Nephron progenitor cell (in vitro differentiated cells): ENCODE measurements around the gene MX2.

Experiments used
- DNase-seq: peaks from one replicate; pipeline ENCODE4 v3.0.0; 2021
- H3K27ac Mint-ChIP-seq: 2 replicates; pipeline ENCODE4 v1.8.0; 2021; ENCODE audit warnings: mild to moderate bottlenecking, moderate library complexity, mixed read lengths
- H3K27me3 Mint-ChIP-seq: 2 replicates; pipeline ENCODE4 v1.8.0; 2021; ENCODE audit warnings: mild to moderate bottlenecking, low read depth, mixed read lengths; ENCODE audit not compliant: poor library complexity
- H3K36me3 Mint-ChIP-seq: 2 replicates; pipeline ENCODE4 v1.8.0; 2021; ENCODE audit warnings: low read depth, mixed read lengths
- H3K4me1 Mint-ChIP-seq: 2 replicates; pipeline ENCODE4 v1.8.0; 2021; ENCODE audit warnings: mixed read lengths
- H3K4me3 Mint-ChIP-seq: 2 replicates; pipeline ENCODE4 v1.8.0; 2021; ENCODE audit warnings: mild to moderate bottlenecking, moderate library complexity, mixed read lengths
- H3K9me3 Mint-ChIP-seq: 2 replicates; pipeline ENCODE4 v1.8.0; 2021; ENCODE audit warnings: mild to moderate bottlenecking, moderate library complexity, mixed read lengths
- TF ChIP-seq, protein P1 (sequence below): fragments of 200-600 bp; sonication (generic); IDR thresholded peaks from 2 replicates; pipeline ENCODE4 v1.5.0; 2021; ENCODE audit warnings: antibody characterized with exemption

Gene MX2

DNA sequence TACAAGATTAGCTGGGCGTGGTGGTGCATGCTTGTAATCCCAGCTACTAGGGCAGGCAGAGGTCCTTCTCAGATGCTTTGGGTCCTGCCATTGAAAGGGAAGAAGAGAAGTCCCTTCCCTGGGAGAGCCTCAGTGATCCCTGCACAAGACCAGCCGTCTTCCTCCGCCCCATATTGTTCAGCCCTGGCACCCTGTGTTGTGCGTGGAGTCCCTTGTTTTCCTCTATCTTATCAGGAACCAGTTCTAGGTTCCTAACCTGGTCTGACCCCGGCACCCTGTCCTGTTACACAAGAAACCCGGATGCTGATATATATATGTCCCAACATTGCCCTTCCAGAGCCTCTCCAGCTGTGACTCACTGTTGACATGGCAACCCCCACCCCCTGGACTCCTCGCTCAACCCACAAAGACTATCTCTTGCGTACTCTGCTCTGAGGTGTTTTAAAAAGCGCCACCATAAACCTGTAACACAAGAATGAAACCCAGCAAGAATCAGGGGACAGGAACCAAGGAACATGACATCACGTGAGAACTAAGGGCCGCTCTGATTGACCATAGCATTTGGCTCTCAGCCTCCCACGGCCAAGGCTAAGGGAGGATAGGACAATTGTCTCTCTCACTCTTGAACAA lies 4.8 kb downstream of the MX2 start:
- TF ChIP-seq, protein P1, sequence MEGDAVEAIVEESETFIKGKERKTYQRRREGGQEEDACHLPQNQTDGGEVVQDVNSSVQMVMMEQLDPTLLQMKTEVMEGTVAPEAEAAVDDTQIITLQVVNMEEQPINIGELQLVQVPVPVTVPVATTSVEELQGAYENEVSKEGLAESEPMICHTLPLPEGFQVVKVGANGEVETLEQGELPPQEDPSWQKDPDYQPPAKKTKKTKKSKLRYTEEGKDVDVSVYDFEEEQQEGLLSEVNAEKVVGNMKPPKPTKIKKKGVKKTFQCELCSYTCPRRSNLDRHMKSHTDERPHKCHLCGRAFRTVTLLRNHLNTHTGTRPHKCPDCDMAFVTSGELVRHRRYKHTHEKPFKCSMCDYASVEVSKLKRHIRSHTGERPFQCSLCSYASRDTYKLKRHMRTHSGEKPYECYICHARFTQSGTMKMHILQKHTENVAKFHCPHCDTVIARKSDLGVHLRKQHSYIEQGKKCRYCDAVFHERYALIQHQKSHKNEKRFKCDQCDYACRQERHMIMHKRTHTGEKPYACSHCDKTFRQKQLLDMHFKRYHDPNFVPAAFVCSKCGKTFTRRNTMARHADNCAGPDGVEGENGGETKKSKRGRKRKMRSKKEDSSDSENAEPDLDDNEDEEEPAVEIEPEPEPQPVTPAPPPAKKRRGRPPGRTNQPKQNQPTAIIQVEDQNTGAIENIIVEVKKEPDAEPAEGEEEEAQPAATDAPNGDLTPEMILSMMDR = no peak
- no peaks in the 10 kb centered on the region for H3K36me3 Mint-ChIP-seq
- H3K4me1 Mint-ChIP-seq = peaks cover 36% of the 10 kb centered on the region
- H3K9me3 Mint-ChIP-seq = no peaks in the 10 kb centered on the region
- no peak overlapping the region for H3K27ac Mint-ChIP-seq
- peaks cover 20% of the 10 kb centered on the region for H3K27me3 Mint-ChIP-seq
- no peak for DNase-seq
- no peak overlapping the region for H3K4me3 Mint-ChIP-seq

DNA sequence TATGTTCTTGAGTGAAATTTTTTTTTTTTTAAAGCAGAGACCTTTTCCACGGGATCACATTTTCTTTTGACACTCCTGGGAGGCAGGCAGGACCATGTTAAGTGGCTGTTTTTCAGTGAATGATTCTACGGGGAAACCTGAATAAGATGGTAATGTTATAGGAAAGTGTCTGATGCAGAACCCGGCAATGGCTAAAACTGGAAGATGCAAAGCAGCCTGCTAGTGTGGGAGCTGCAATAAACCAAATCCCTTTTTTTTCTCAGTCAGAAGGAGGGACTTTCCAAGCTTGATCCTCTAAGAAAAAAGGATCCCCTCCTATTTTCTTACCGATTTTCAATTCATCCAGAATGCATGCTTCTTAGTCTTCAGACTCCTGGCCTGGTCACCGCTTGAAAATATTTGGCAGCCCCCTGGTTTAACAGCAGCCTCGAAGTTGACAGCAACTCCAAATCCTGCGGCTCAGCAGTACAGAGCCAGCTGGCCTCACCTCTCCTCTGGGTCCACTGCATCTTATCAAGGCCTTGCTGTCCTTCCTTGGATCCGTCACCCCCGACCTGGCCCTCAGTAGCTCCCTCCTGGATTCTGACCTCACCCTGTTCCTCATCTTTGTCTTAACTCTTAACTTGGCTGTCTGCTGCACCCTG lies 5.6 kb downstream of the MX2 start:
- TF ChIP-seq, protein P1 = no peak
- H3K9me3 Mint-ChIP-seq = no peaks in the 10 kb centered on the region
- no peaks in the 10 kb centered on the region for H3K36me3 Mint-ChIP-seq
- no peak overlapping the region for H3K4me3 Mint-ChIP-seq
- no peak for DNase-seq
- H3K27ac Mint-ChIP-seq = no peak overlapping the region
- H3K27me3 Mint-ChIP-seq = peaks cover 20% of the 10 kb centered on the region
- peaks cover 36% of the 10 kb centered on the region for H3K4me1 Mint-ChIP-seq

DNA sequence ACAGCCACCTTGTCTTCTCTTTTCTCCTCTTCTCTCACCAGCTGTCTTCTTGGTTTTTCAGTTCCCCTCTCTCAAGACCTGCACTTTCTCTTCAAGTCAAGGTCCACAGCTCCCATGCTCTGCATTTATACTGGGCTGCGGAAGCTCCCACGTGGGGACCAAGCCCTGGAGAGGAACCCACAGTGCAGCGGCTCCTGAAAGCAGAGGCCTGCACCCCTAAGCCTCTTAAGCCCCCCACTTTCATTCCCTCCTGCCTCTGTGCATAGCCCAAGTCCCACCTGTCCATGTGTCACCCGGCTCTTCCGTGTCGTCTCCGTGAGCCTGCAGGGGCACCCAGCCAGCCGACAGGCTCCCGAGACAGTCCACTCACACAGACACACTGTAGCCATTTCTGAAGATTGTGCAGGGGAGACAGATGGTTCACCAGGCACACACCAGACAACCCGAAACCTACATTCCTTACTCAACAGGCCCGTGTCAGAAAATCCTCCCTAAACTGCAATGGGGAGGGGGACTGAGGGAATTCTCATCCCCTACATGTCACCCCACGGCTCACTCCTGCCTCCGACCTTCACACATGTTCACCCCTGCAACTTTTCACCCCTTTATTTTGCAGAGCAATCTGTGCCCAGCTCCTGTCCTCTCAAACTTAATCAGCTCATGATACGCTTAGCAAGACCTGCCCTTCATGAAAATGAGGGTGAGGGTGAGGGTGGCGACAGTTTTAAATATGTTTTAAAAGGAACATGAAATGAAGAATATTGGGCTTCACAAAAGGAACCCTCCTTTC lies 6.3 kb downstream of the MX2 start:
- H3K9me3 Mint-ChIP-seq = no peaks in the 10 kb centered on the region
- TF ChIP-seq, protein P1 = no peak
- H3K27me3 Mint-ChIP-seq = peaks cover 15% of the 10 kb centered on the region
- no peak overlapping the region for H3K4me3 Mint-ChIP-seq
- DNase-seq = no peak
- no peak overlapping the region for H3K27ac Mint-ChIP-seq
- H3K36me3 Mint-ChIP-seq = no peaks in the 10 kb centered on the region
- peaks cover 36% of the 10 kb centered on the region for H3K4me1 Mint-ChIP-seq

DNA sequence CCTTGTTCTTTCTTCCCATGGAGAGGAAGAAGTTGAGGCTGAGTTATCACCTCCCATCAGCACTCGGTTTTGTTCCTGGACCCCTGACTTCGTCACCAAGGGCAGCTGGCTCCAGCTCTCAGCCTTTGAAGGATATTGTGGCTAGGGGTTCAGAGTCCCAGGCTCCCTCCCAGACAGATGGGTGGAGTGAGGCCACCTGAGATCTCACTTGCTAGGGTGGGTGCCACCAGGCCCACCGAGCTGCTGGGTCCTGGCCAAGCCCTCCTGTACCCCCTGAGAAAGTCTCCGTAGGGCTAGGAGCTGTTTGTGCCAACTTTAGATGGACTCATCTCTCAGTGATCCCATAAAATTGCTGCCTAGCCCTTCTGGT lies 6.9 kb downstream of the MX2 start:
- Mint-ChIP-seq H3K27ac (no peak overlapping the region), H3K27me3 (peaks cover 11% of the 10 kb centered on the region), H3K36me3 (no peaks in the 10 kb centered on the region), H3K9me3 (no peaks in the 10 kb centered on the region), H3K4me1 (peaks cover 36% of the 10 kb centered on the region), H3K4me3 (no peak overlapping the region)
- TF ChIP-seq, protein P1 = no peak
- DNase-seq = no peak

DNA sequence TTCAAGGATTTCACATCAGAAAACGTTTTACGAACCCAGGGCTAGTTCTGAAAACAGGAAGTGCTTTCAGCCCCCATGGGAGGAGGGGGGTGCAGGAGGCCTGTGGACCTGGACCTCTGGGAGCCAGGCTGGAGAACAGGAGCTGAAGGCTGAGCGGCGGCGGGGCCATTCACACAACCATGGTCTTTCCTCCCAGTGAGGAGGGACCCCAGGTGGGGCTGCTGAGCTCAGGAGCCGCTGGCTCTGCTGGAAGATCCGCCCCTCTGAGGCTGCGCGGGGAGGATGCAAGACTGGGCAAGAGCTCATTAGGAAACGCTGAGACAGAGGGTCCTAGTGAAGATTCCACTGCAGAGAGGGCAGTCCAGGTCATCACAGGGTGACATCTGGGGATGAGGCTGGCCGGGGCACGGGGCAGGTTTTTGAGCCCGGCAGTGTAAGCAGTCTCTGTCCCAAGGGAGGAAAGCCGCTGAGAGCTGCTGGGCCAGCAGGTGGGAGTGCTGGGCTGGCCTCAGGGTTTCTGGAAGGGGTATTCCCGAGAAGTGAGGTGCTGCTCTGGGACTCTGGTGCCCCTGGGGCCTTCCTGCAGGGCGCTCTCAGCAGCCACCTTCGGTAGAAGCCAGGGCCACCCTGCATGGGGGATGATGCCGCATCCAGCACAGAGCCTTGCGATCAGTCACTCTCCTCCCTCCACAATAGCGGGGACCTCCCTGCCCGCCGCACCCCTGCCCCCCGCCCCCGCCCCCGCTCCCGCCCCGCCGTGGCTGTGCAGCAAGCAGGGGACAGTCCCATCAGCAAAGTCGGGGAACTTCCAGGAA lies 7.5 kb downstream of the MX2 start:
- H3K4me3 Mint-ChIP-seq = peak overlapping the region; percentile 78
- no peaks in the 10 kb centered on the region for H3K9me3 Mint-ChIP-seq
- TF ChIP-seq, protein P1 = peak; percentile 7
- peaks cover 36% of the 10 kb centered on the region for H3K4me1 Mint-ChIP-seq
- peaks cover 11% of the 10 kb centered on the region for H3K27me3 Mint-ChIP-seq
- DNase-seq = peak; percentile 70
- no peaks in the 10 kb centered on the region for H3K36me3 Mint-ChIP-seq
- no peak overlapping the region for H3K27ac Mint-ChIP-seq
